Activated gamma-delta T cell (primary cell): ENCODE results near the gene CD163L1.

Experiments
- DNase-seq: peaks from one replicate; lab custom pipeline; 2025; lab: John Stamatoyannopoulos, UW

The CD163L1 gene

DNA sequence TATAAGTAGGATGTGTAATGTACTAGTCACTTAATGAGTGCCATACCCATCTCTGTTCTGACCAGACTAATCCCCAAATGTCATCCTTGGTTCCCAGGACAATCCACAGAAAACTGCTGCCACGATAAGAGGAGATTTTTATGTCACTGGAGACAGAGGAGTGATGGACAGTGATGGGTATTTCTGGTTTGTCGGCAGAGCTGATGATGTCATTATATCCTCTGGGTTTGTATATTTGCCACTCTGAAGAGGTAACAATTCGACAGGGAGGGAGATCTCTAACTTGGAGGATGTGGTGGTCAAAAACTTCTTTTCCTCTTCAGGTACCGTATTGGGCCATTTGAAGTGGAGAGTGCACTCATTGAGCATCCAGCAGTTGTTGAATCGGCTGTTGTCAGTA, 119.8 kb downstream of the CD163L1 start:
- DNase-seq = no peak

DNA sequence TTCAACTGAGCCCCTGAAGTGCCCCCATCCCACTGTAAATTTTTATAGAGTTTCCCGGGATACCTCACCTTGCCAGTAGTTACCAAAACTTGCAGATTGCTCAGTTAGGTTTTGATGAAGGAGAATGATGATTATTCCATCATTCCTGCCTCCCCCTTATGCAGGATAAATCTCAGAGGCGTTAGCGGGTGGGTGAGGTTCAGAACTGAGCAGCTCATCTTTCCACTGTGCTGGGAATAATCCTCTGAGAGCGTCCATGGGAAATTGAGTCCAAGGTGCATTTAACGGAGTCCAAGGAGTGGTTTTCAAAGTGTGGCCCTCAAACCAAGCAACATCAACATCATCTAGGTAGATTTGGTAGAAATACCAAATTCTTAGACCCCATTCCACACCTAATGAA, 121.4 kb downstream of the CD163L1 start:
- no peak for DNase-seq

DNA sequence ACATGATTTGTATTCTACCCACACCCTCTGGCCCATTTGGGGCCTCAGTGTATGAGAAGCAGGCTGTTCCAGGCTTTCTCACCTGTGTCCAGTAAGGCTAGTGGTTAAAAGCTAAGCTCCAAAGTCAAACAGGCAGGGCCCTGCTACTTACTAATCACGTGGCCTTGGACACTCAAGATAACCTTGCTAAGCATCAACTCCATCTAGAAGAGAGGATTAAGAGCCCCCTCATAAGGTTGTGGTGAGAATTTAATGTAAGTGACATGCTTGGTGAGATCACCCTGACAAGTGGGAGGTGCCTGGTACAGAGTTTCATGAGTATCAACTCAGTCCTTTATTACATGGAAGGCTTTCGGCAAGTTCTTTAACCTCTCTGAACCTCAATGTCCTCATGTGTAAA, 122.3 kb downstream of the CD163L1 start:
- no peak for DNase-seq

DNA sequence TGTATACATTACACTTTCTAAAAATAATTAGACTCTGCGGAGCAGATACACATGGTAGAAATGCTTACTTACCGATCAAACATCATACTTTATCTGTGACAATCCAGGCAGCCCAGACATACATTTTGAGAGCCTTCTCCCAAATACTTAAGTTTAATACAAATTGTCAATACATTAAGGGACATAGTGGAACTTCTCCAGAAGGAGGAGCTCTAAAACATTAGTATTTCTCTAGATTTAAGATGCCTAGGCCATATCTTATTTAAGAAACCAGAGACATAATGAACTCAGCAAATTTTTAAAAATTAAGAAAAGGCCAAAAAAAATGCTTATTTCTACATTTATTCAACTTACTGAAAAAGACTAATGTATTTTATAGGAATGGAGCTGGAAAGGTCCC, 124.0 kb downstream of the CD163L1 start:
- no peak for DNase-seq

DNA sequence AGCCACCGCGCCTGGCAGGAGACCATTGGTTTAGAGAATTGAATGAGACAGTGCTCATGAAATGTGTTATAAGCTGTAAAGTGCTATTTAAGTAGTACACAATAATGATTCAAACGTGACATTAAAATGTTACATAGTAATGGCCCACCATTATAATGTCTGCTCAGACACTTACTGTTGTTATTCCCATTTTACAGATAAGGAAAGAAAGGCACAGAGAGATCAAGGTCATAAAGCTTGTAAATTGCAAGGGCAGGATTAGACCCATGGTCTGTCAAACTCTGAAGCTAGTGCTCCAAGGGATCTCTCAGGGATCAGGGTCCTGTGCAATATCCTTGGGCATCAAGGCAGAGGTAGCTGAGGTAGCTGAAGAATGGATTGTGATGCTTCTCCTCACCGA, 133.9 kb downstream of the CD163L1 start:
- DNase-seq = no peak
